HG03135 (cell line): ENCODE data around the gene NCAPG2.
A peak's percentile ranks its signal among the peaks of the same experiment; 100 is the strongest.
"Not testable (repeated sequence)": the region's sequence is repeated elsewhere in the genome, so short reads cannot be mapped to it uniquely, and the experiment has no call there.

Source experiments
- ATAC-seq: cut with Tn5 transposase; IDR thresholded peaks from one replicate; pipeline ENCODE4 v1.9.1; 2021; ENCODE audit warnings: mild to moderate bottlenecking, moderate library complexity; ENCODE audit not compliant: unreplicated experiment

The NCAPG2 gene

DNA sequence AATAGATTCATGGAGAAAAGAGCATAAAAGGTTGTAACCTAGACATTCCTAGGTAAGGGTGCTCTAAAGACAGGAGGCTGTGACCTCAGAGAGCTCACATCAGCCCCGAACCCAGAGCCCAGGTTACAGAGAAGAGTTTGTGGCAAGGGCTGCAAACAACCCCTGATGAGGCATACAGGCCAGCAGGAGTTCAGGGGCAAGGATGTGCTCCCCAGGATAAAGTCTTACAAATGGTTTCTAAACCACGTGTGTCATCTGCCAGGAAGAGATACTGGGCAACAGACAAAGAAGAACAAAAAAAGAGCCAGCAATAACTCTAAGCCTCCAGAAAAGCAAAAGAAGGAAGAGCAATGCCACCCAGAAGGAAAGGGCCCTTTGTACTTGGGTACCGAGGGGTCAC is 27.7 kb downstream of the NCAPG2 start:
- no peak for ATAC-seq

DNA sequence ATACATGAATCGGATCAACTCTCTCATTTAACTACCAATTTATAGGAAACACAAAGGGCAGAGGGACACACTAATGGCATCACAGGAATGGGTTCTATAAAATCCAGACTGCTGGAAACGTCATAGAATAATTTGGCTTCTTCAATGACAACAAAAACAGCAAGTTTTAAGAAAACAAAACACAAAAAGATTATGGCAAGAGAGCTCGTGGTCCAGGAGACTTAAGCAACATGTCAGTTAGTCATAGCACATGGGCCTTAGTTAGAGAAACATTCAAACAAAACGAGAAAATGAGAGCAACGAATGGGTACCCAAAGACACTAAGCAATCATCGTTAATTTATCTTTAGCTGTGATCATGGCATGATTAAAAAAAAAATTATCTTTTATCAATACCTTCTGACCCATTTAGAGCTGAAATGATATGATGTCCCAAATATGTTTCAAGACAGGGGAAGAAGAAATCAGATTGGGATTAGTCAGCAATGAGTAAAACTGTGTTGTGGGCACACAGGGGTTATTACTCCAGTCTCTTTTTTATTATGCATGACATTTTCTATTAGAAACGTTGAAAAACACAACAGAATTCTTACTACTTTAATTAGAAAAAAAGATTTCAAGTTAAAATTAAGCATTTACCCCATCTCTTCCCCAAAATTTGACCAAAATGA is 28.3 kb downstream of the NCAPG2 start:
- no peak for ATAC-seq

DNA sequence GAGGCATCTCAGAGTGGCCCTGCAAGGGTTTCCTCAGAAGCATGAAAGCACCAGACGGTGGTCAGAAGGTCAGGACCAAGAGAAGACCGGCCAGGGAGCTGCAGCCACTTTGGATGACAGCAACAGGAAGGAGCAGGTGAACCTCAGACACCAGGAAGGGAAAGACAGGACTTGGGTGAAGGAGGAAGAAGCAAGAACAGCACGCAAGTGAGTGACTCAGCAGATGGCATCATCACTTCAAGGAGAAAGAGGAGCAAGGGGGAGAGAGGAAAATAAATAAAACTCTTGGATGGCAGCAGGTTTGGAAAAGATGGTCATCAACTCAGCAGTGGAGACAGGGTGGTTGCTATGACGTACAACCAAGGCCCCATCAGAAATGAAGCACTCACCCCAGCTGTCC is 31.6 kb downstream of the NCAPG2 start:
- ATAC-seq: no peak

DNA sequence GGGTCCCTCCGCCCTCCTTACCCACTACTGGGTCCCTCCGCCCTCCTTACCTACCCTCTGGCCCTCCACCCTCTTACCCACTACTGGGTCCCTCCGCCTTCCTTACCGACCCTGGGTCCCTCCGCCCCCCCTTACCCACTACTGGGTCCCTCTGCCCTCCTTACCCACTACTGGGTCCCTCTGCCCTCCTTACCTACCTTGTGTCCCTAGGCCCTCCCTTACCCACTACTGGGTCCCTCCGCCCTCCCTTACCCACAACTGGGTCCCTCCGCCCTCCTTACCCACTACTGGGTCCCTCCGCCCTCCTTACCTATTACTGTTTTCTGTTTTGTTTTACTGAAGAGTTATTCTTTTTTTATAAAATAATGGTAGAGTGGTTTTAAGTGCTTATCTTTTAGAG is 36.5 kb downstream of the NCAPG2 start:
- not testable (repeated sequence) for ATAC-seq

DNA sequence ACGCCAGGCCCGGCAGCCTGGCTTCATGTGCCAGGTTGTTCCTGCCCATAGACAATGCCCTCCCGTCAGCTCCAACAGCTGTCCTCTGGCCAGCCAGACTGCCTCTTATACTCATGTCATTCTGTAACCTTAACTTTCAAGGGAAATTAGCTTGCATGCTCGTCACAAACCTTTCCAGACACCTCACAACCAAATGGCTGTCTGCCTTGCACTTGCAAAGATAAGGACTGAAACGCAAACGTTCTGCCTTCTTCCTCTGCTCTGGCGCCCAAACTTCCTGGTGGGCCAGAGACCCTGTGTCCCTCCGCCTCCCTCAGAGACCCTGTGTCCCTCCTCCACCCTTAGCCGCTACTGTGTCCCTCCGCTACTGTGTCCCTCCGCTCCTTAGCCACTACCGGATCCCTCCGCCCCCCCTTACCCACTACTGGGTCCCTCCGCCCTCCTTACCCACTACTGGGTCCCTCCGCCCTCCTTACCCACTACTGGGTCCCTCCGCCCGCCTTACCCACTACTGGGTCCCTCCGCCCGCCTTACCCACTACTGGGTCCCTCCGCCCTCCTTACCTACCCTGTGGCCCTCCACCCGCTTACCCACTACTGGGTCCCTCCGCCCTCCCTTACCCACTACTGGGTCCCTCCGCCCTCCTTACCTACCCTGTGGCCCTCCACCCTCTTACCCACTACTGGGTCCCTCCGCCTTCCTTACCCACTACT is 37.5 kb downstream of the NCAPG2 start:
- ATAC-seq: not testable (repeated sequence)

DNA sequence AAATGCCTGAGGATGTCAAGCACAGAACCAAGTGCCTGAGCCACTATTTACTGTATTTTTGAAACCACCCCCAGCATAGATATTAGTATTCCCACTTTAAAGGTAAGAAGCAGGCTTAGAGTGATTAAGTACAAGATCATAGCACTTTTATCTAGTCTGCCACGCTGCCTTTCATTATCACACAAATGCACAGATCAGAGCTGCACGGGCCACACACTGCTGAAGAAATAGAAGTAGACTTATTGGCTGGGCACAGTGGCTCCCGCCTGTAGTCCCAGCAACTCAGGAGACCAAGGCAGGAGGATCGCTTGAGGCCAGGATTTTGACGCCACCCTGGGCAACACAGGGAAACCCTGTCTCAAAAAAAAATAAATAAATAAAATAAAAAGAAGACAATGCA is 38.2 kb downstream of the NCAPG2 start:
- no peak for ATAC-seq

DNA sequence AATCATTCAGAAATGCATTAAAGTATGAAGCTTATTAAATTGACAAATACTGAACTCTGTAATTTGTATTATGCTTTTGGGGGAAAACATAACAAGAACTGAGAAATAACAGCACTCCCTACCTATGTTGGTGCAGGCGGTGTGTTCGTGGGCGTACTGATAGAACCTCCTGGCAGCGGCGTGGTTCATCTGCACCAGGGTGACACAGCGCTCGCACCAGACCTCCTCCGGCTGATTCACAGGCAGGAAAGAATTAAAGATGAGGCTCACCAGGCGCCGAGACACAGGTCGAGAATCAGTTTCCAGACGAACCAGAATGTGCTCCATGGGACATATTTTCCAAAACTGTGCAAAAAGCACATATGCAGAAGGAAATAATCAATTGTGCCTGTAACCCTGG is 40.2 kb downstream of the NCAPG2 start:
- ATAC-seq: no peak

DNA sequence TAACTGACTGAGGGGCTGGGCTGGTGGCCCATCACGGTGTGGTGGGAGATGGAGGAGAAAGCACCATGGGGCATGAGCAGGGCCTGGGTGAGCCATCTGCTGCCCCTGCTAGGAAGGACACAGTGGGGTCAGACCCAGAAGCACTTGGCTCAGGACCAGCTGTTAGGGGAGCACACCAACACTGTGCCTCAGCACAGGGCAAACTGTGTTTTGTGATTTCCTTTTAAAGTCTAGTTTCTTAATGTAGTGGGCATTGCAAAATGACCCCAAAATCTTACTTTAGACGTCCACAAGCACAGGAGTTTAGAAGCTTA is 41.2 kb downstream of the NCAPG2 start:
- ATAC-seq: no peak

DNA sequence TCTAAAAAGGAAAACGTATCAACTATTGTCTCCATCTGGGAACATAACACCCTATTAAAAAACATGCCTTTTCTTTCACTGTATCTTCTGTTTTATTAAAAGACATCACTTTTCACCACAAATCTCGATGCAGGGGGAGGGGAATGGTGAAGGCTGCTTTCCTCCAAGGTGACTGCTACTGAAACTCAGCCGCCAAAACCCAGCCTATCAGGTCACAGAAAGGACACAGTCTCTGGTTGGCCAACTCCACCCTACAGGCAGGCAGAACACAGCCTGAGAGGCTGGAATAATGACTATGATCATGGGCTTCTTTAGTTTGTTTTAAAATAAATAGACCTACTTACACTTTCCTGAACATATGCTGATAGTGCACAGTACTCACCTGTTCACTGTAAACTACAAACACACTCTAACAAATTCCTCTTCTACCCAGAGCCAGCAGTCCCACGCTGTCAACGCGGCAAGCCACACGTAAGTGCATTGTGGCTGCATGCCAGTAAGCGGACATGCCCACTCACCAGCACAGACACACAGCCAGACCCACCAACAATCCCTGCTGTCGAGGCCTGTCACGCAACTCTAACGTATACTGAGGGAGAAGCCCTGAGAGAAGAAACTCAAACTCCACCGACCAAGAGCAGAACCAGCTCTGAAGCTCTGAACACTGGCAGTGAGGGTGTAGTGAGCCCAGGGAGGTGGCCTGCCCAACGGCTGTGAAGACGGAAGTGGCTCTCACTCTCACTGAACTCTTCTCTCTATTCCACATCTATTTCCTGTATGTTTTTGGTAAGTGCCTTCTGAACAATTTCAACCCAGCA is 41.8 kb downstream of the NCAPG2 start:
- no peak for ATAC-seq

DNA sequence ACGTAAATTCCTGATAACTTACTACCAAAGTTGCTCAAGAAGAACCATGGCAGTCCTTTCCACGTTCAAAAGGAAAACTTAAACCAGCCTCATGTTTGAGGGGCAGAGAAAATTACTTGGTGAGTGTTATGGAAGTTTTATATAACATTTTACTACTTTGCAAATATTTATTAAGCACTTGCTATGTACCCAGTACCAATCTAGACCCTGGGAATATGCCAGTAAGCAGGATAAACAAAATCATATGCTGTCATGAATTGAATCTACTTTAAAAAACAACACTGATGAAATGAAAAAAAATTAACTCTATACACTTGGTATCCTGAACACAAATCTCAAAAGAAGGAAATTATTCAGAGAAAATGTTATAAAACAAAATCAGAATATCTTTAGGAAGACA is 46.1 kb downstream of the NCAPG2 start:
- no peak for ATAC-seq

DNA sequence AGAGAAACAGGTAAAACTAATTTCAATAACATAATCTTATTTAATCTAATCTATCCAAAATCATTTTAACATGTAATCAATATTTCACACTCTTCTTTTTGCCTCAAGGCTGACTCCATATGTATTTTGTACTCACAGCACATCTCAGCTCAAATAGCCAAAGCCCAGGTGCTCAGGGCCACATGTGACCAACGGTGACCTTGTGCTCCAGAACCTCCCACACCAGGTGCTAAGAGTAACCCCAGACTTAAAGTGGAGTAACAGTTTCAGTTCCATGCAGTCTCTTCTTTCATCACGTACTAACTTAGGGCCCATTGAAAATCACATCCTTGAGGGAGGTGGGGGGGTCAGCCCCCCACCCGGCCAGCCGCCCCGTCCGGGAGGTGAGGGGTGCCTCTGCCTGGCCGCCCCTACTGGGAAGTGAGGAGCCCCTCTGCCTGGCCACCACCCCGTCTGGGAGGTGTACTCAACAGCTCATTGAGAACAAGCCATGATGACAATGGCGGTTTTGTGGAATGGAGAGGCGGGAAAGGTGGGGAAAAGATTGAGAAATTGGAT is 47.3 kb downstream of the NCAPG2 start:
- peak; percentile 61 for ATAC-seq

DNA sequence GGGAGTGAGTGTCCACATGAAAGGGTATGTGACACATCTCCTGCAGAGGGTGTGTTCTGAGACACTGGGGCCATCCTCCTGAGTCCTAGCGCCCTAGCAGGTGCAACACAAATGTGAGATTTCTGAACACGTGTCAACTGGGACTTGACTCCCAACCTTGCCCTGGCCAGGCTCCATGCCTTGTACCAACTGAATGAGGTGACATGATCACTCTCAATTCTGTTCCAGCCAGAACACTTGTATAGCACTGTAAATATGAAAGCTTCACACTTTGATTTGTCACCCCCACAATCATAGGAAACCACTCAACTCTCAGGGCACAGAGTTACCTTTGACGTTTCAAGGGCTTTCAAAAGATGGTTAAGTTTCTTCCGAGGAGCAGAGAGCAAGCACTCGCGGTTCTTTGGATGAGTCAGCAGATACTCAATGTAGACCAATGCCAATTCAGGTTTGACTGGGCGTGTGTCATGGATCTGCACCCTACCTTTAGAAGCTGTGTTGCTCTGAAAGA is 48.6 kb downstream of the NCAPG2 start:
- ATAC-seq: peak; percentile 95

DNA sequence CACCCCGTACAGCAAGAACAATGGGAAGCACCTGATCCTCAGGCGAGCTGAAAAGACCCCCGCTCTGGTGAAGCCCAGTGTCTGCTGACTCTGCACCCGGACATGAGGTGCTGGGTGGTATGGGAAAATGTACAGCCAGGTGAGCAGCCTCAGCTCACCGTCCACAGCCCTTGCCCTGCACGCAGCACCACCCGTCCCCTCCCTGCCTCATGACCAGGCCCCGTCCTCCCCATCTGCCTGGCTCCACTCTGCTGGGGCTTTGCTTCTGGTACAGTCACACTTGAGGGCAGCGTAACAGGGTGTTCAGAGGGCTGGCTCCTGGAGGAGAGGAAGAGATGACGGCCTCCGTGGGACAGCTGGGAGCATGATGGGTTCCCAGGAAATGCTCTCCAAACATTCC is 49.1 kb downstream of the NCAPG2 start:
- ATAC-seq: no peak

DNA sequence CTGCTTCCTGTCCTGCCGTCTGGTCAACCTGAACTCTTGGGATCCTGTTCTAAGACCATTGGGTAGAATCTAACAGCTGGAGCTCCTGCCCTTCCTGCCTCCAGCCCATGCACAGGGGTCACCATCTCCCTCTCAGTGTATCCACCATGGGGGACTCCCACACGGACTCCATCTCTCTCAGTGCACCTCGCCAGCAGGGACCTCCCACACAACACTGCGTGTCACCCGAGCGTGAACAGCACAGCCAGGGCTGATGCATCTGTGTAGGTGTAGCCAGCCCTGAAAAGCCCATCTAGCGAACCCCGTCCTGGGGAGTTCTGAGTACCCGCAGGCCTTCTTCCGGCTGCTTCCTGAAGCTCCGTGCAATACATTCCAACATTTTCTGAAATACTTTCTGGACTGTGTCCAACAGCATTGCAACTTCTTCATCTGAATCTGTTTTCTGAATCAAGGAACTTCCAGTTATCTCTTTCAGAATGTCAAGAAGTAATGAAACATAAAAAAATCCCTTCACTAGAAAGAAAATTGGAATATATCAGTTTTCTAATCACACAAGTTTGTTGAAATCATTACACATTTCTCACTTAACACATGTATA is 52.5 kb downstream of the NCAPG2 start:
- no peak for ATAC-seq

DNA sequence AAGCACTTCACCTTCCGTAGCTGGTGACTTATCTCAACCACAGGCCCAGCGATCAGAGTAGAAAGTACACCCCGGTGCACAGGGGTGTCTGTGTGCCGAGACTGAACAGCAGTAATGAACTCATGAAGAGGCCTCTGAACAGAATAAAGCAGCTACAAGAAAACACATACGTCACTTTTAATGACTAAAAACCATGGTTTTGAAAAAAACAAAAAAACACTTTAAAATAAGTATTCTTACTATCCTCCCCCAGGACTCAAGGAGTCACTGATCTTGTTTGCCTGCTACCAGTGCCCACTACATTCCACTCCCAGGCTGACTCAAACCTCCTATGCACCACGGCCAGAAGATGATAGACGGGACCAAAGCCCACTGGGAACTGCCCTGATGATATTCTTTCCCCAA is 53.8 kb downstream of the NCAPG2 start:
- no peak for ATAC-seq

DNA sequence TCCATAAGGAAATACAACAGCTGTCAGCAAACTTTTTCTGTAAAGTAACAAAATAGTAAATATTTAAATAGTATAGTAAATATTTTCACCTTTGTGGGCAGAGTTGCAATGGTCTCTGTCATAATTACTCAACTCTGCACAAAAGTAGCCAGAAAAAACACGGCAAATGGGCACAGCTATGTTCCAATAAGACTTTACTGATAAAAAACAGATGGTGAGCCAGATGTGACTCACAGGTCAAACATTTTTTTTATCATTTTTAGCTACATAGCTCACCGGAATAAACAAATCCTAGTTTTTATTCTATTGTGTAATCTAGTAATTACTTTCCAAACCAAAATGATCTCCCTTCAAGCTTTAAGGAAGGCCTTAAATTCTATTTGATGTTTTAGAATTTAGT is 55.3 kb downstream of the NCAPG2 start:
- ATAC-seq: no peak

DNA sequence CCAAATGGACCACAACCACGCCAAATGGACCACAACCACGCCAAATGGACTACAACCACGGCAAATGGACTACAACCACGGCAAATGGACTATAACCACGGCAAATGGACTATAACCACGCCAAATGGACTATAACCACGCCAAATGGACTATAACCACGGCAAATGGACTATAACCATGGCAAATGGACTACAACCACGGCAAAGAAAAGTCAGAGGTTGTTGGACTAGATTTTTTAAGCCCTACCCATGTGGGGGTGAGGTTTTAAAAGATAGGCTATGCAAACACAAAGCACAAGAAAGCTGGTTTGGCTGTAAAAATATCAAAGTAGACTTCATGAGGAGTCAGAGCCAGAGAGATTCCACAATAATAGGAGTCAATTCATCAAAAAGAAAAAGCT is 55.8 kb downstream of the NCAPG2 start:
- ATAC-seq: no peak

DNA sequence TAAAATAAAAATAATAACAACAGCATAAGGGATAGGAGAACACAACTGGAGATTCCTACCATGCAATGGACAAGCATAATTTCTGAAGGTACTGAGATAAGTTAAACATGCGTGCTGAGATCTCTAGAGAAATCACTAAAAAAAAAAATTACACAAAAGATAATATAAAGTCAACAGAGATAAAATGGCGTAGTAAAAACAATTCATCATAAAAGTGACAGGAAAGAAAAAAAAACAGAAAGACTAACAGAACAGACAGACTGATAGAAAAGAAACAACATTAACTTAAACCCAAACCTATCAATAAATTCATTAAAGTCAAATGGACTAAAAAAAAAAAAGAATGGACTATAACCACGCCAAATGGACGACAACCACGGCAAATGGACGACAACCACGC is 56.4 kb downstream of the NCAPG2 start:
- ATAC-seq: no peak

DNA sequence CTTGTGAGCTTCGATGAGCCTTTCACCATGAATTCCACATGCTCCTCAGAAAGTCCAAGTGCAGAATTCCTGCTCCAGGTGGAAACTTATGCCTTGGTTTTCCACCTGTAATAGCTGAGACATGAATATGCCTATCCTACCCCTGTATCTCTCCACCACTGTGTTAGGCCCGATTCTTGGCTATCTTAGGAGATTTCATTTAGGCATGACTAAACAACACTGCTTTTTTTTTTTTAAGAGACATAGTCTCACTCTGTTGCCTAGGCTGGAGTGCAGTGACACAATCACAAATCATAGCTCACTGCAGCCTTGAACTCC is 57.2 kb downstream of the NCAPG2 start:
- no peak for ATAC-seq

DNA sequence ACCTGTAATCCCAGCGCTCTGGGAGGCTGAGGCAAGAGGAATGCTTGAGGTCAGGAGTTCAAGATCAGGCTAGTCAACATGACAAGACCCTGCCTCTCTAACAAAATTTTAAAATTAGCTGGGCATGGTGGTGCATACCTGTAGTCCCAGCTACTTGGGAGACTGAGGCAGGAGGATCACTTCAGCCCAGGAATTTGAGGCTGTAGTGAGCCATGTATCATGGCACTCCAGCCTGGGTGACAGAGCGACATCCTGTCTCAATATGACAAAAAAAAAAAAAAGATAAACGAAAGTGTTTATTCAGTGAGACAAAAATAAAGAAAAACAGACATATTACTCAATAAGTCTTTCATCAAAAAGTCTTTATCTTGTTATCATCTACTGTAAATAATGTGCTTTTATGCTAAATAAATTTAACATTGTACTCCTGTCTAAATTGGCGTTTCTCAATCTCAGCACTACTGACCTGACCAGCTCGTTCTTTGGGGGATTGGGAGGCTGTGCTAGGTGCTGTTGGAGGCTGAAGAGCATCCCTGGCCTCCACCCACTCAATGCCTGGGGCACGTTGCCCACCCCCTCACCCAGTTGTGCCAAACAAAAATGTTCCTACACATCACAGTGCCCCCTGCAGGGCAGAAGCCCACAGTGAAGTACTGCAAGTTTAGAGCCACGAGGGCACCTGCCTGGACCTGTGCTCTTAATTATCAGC is 57.7 kb downstream of the NCAPG2 start:
- ATAC-seq: no peak

DNA sequence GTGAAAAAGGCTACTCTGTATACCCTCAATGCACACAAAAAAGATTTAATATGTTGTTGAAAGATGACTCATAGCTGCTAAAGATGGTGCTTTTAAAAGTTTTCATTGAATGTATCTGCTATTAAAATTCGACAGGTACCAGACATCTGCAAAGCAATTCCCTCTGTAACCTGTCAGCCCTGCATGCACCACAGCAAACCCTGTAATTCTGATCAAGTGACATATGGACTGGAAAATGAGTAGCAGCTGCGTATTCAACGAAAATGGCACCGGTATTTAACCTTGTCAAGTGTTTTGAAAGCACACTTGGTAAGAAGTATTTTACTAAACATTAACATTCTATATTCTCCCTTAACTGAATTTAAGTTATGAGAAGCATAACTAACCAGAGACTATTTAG is 58.8 kb downstream of the NCAPG2 start:
- no peak for ATAC-seq
